Peyer's patch (tissue), 4 donors: Measurements from ENCODE around the gene TATDN2.
A peak's percentile ranks its signal among the peaks of the same experiment; 100 is the strongest.

Experiments
- POLR2A ChIP-seq, 2 donors: fragments of 450-650 bp; IDR thresholded peaks; one replicate each; pipeline ENCODE4 v1.5.1; 2017; ENCODE audit warnings: antibody characterized with exemption in 2 of 2, mild to moderate bottlenecking in 2 of 2, moderate library complexity in 2 of 2
- TF ChIP-seq, protein P1 (sequence below), 6 experiments: fragments of 450-650 bp in 4 of 6; fragments of 200-600 bp in 2 of 6; sonication (generic) in 1 of 6; IDR thresholded peaks; one replicate each; pipeline ENCODE4 v1.5.1; 2017 to 2019; ENCODE audit warnings: antibody characterized with exemption in 6 of 6, mild to moderate bottlenecking in 3 of 6, moderate library complexity in 1 of 6

DNA sequence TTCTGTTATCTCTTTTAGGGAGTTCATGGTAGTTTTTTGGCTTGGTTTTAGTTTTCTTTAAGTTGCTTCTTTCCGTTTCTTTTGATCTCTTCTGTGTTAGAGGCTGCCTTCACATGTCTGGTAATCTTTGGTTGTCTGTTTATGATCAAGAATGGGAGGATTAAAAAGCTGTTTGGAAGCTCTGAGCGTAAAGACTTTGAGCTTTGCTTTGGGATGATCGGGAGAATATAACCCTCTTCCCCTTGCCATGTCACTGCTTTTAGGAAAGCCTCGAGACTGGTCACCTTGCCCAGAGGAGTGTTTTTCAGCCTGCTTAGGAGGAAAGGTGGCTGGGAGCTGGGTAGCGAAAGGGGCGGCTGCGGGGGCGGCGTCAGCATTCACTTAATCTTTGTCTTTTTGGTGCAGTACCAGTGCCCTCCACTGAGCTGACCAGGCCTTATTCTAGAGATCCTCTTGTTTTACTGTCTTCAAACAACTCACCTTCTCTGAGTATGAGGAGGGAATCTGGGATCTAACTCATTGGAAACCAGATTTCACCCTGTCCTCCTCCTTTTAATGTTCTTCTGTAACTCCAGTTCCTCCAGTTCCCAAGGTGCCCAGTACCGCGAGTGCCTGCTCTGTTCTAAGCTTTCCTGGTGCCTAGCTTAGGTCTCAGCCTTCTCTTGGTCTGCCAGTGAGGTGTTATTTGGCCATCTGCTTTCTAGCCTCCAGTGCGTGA lies 15.5 kb downstream of the TATDN2 start:
- TF ChIP-seq, protein P1, sequence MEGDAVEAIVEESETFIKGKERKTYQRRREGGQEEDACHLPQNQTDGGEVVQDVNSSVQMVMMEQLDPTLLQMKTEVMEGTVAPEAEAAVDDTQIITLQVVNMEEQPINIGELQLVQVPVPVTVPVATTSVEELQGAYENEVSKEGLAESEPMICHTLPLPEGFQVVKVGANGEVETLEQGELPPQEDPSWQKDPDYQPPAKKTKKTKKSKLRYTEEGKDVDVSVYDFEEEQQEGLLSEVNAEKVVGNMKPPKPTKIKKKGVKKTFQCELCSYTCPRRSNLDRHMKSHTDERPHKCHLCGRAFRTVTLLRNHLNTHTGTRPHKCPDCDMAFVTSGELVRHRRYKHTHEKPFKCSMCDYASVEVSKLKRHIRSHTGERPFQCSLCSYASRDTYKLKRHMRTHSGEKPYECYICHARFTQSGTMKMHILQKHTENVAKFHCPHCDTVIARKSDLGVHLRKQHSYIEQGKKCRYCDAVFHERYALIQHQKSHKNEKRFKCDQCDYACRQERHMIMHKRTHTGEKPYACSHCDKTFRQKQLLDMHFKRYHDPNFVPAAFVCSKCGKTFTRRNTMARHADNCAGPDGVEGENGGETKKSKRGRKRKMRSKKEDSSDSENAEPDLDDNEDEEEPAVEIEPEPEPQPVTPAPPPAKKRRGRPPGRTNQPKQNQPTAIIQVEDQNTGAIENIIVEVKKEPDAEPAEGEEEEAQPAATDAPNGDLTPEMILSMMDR (IDR thresholded peaks at IDR 0.05) = peak in 5 of 6 experiments; percentile 33 to 45 (median 42)
- TF ChIP-seq POLR2A (IDR thresholded peaks at IDR 0.05) = no peak
